Measurements from ENCODE around the gene PIGS.
"Not testable (repeated sequence)": the region's sequence is repeated elsewhere in the genome, so short reads cannot be mapped to it uniquely, and the experiment has no call there.

The PIGS gene

GRCh38 chr17:28524476-28525424 is 46.6 kb downstream of the PIGS start:
- in situ Hi-C loops (cut with MboI; ENCODE audit: low sequenced_read_pairs), result no loop called here
- Histone ChIP-seq H3K4me1 (peaks cover 4% of the 10 kb centered on the region), H3K9me3 (no peaks in the 10 kb centered on the region), H3K36me3 (replicated peaks) (no peaks in the 10 kb centered on the region), H3K4me3 (no peak overlapping the region), H3K27me3 (ENCODE audit: low read depth) (no peaks in the 10 kb centered on the region)
- DNase-seq (ENCODE audit: low spot score in 2 of 2), result peak; percentile 38 to 41

- Histone ChIP-seq H3K9me3 (no peaks in the 10 kb centered on the region), H3K36me3 (replicated peaks) (no peaks in the 10 kb centered on the region), H3K4me3 (no peak overlapping the region), H3K4me1 (peaks cover 4% of the 10 kb centered on the region), H3K27me3 (ENCODE audit: low read depth) (no peaks in the 10 kb centered on the region)
- DNase-seq (ENCODE audit: low spot score in 2 of 2), result no peak
- in situ Hi-C loops (cut with MboI; ENCODE audit: low sequenced_read_pairs), result no loop called here
Measured at GRCh38 chr17:28523876-28524275, 47.4 kb downstream of the PIGS start.

GRCh38 chr17:28523186-28523585 is 48.1 kb downstream of the PIGS start:
- Histone ChIP-seq H3K36me3 (replicated peaks) (no peaks in the 10 kb centered on the region), H3K4me3 (no peak overlapping the region), H3K27me3 (ENCODE audit: low read depth) (0 out of 2 replicates have a peak, but pooled peaks cover 6% of the 10 kb centered on the region), H3K4me1 (peaks cover 4% of the 10 kb centered on the region), H3K9me3 (no peaks in the 10 kb centered on the region)
- no peak for DNase-seq (ENCODE audit: low spot score in 2 of 2)
- in situ Hi-C loops (cut with MboI; ENCODE audit: low sequenced_read_pairs), result no loop called here

DNA sequence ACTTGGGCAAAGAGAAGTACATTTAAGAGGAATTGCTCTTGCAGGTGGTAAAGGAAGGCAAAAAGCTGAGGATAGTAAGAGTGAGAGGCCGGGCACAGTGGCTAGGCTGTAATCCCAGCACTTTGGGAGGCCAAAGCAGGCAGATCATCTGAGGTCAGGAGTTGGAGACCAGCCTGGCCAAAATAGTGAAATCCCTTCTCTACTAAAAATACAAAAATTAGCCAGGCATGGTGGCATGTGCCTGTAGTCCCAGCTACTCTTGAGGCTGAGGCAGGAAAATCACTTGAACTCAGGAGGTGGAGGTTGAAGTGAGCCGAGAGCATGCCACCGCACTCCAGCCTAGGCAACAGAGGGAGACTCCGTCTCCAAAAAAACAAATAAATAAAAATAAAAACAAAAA is 49.0 kb downstream of the PIGS start:
- H3K36me3 ChIP-seq (replicated peaks); H3K4me3 ChIP-seq; DNase-seq (ENCODE audit: low spot score in 2 of 2); H3K27me3 ChIP-seq (ENCODE audit: low read depth); H3K4me1 ChIP-seq; H3K9me3 ChIP-seq; in situ Hi-C loops (cut with MboI; ENCODE audit: low sequenced_read_pairs): not testable (repeated sequence)

DNA sequence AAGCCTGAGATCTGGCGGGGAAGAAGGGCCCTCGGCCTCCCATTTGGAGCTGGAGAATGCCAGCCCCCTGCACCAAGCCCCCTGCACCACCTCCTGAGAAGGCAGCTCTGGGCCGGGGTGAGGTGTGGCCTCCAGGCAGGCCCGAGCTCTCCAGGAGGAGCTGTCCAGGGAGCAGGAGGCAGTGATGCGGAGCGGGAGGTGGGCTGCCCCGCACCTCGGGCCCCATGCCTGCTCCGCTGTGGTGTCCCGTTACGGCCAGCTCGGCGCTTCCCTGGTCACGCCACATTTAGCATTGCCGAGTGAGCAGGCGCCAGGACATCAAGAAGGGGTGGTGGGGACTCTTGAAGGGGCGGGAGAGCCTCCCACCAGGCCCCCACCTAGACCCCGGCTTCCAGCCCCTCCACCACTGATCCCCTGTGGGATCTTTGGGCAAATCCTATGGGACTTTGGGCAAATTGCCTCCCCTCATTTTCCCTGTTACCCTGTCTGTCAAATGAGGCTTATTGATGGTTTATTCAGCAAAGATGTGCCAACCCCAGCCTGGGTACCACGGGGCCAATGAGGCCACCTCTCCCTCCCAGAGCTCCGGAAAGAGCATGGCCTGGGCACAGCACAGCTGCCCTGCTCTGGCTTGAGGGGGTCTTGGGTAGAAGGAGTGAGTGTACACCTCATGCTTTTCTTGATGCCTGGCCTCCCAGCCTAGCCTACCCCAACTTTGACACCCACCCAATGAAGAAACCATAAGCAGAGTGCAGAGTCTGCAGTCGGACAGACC is 49.8 kb downstream of the PIGS start:
- in situ Hi-C loops (cut with MboI; ENCODE audit: low sequenced_read_pairs), result no loop called here
- no peak for DNase-seq (ENCODE audit: low spot score in 2 of 2)
- H3K4me3 ChIP-seq, result no peak overlapping the region

DNA sequence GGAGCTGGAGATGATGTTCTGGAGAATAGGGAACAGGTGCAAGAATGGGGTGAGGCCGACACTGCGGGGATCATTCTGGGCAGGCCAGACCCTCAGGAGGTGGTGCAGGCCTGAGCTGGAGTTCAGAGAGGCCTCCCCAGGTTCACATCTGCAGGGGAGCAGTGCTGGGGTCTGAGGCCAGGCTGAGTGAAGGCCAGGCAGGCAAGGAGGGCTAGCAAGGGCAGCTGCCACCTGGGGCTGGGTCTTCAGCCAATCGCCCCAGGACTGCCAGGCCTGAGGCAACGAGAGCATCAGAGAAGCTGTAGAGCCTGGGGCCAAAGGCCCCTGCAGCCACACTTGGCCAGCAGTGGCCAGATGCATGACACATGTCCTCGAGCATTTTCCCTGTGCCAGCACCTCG is 50.6 kb downstream of the PIGS start:
- Histone ChIP-seq H3K36me3 (replicated peaks) (no peaks in the 10 kb centered on the region), H3K4me1 (peaks cover 4% of the 10 kb centered on the region), H3K4me3 (no peak overlapping the region), H3K9me3 (no peaks in the 10 kb centered on the region), H3K27me3 (ENCODE audit: low read depth) (0 out of 2 replicates have a peak, but pooled peaks cover 6% of the 10 kb centered on the region)
- no peak for DNase-seq (ENCODE audit: low spot score in 2 of 2)
- in situ Hi-C loops (cut with MboI; ENCODE audit: low sequenced_read_pairs), result no loop called here

More for the DNA sequence above, 49.8 kb downstream of the PIGS start:
- peaks cover 4% of the 10 kb centered on the region for H3K4me1 ChIP-seq
- H3K9me3 ChIP-seq, result no peaks in the 10 kb centered on the region
- H3K27me3 ChIP-seq (ENCODE audit: low read depth), result 0 out of 2 replicates have a peak, but pooled peaks cover 6% of the 10 kb centered on the region
- H3K36me3 ChIP-seq (replicated peaks), result no peaks in the 10 kb centered on the region

DNA sequence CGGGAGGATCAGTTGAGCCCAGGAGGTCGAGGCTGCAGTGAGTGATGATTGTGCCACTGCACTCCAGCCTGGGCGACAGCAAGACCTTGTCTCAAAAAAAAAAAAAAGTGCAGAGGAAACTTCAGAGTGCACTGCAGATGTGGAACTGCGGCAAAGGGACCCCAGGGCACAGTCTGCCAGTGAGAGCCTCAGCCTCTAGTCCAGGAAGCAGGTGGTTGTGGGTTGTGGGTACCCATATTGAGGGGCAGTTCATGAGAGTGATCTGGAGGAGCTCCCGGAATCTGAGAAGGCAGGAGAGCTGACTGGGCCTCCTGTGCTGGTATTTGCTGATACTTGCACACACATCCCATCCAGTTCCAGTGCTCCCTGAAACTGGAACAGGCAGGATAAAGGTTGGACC is 52.1 kb downstream of the PIGS start:
- Histone ChIP-seq H3K4me1 (no peaks in the 10 kb centered on the region), H3K27me3 (ENCODE audit: low read depth) (peaks cover 12% of the 10 kb centered on the region), H3K9me3 (no peaks in the 10 kb centered on the region), H3K36me3 (replicated peaks) (no peaks in the 10 kb centered on the region), H3K4me3 (no peak overlapping the region)
- DNase-seq (ENCODE audit: low spot score in 2 of 2), result no peak
- in situ Hi-C loops (cut with MboI; ENCODE audit: low sequenced_read_pairs), result loop anchor here (10.0 kb wide), 1 partner anchor 56 kb away; the partner anchor contains the start of genes ALDOC and PIGS

DNA sequence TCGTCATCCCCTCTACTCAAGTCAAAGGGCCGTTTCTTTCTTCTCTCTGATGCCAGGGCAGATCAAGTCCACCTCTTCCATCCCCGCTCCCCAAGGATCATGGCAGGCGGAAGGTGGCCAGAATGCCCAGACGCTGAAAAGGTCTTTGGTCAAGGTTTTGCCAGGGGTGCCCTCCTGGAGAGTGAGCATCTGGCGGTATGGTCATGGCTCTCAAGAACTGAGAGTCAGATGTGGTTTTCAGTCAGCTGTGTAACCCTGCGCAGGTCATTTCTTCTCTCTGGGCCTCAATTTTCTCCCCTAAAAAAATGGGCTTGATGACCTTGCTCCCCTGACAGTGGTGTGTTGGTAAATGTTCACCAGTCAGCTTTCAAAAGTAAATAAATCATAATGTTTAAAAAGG is 52.7 kb downstream of the PIGS start:
- Histone ChIP-seq H3K9me3 (no peaks in the 10 kb centered on the region), H3K36me3 (replicated peaks) (no peaks in the 10 kb centered on the region), H3K4me1 (no peaks in the 10 kb centered on the region), H3K4me3 (no peak overlapping the region), H3K27me3 (ENCODE audit: low read depth) (peaks cover 18% of the 10 kb centered on the region)
- in situ Hi-C loops (cut with MboI; ENCODE audit: low sequenced_read_pairs), result loop anchor here (10.0 kb wide), 1 partner anchor 56 kb away; the partner anchor contains the start of genes ALDOC and PIGS
- DNase-seq (ENCODE audit: low spot score in 2 of 2), result no peak

GRCh38 chr17:28518132-28518531 is 53.2 kb downstream of the PIGS start:
- no peaks in the 10 kb centered on the region for H3K36me3 ChIP-seq (replicated peaks)
- no peaks in the 10 kb centered on the region for H3K9me3 ChIP-seq
- no peak overlapping the region for H3K4me3 ChIP-seq
- peaks cover 21% of the 10 kb centered on the region for H3K27me3 ChIP-seq (ENCODE audit: low read depth)
- in situ Hi-C loops (cut with MboI; ENCODE audit: low sequenced_read_pairs), result loop anchor here (10.0 kb wide), 1 partner anchor 57 kb away; the partner anchor contains the start of genes ALDOC and PIGS
- no peaks in the 10 kb centered on the region for H3K4me1 ChIP-seq
- DNase-seq (ENCODE audit: low spot score in 2 of 2), result no peak

GRCh38 chr17:28515518-28515917 is 55.8 kb downstream of the PIGS start:
- no peaks in the 10 kb centered on the region for H3K4me1 ChIP-seq

GRCh38 chr17:28514561-28515002 is 56.7 kb downstream of the PIGS start:
- in situ Hi-C loops (cut with MboI; ENCODE audit: low sequenced_read_pairs), result loop anchor here (10.0 kb wide), 1 partner anchor 60 kb away; the partner anchor contains the start of genes ALDOC and PIGS
- DNase-seq (ENCODE audit: low spot score in 2 of 2), result no peak
- Histone ChIP-seq H3K27me3 (ENCODE audit: low read depth) (peaks cover 28% of the 10 kb centered on the region), H3K4me3 (no peak overlapping the region), H3K36me3 (replicated peaks) (no peaks in the 10 kb centered on the region), H3K4me1 (no peaks in the 10 kb centered on the region), H3K9me3 (no peaks in the 10 kb centered on the region)

More at GRCh38 chr17:28515518-28515917, 55.8 kb downstream of the PIGS start:
- no peaks in the 10 kb centered on the region for H3K36me3 ChIP-seq (replicated peaks)
- peaks cover 24% of the 10 kb centered on the region for H3K27me3 ChIP-seq (ENCODE audit: low read depth)
- no peak overlapping the region for H3K4me3 ChIP-seq
- no peaks in the 10 kb centered on the region for H3K9me3 ChIP-seq
- no peak for DNase-seq (ENCODE audit: low spot score in 2 of 2)
- in situ Hi-C loops (cut with MboI; ENCODE audit: low sequenced_read_pairs), result loop anchor here (10.0 kb wide), 1 partner anchor 59 kb away; the partner anchor contains the start of genes ALDOC and PIGS

- H3K27me3 ChIP-seq (ENCODE audit: low read depth), result peaks cover 29% of the 10 kb centered on the region
- no peak overlapping the region for H3K4me3 ChIP-seq
- no peaks in the 10 kb centered on the region for H3K4me1 ChIP-seq
- in situ Hi-C loops (cut with MboI; ENCODE audit: low sequenced_read_pairs), result loop anchor here (10.0 kb wide), 1 partner anchor 61 kb away; the partner anchor contains the start of genes ALDOC and PIGS
- H3K36me3 ChIP-seq (replicated peaks), result no peaks in the 10 kb centered on the region
- H3K9me3 ChIP-seq, result no peaks in the 10 kb centered on the region
- no peak for DNase-seq (ENCODE audit: low spot score in 2 of 2)
Measured at GRCh38 chr17:28513476-28513875, 57.8 kb downstream of the PIGS start.

DNA sequence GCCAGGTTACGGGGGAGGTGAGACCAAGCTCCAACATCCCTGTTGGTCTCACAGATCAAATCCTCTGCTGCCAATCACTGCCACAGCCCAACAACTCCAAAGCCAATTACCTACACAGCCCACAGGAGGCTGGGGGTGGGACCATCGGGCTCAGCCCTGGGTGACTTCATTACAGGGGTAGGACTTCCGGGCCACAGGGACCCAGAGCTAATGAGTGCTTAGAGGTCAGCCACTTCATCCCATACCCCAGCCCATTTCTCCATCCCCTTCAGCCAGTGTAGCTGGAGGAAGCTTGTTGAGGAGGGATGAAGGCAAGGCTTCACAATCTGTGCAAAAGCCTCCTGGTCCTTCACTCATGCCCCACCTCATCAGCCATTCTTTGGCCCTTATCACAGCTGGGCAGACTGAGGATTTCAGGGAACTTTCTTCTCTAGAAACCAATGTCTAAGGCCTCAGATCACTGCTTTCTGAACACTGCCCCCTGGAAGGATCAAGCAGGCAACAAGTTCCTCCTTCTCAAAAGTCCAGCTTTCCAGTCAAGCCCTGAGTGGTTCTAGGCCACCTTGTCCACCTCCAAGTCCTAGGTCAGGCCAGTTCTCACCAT is 59.4 kb downstream of the PIGS start:
- no peaks in the 10 kb centered on the region for H3K36me3 ChIP-seq (replicated peaks)
- H3K4me3 ChIP-seq, result no peak overlapping the region
- peaks cover 31% of the 10 kb centered on the region for H3K27me3 ChIP-seq (ENCODE audit: low read depth)
- H3K9me3 ChIP-seq, result no peaks in the 10 kb centered on the region
- in situ Hi-C loops (cut with MboI; ENCODE audit: low sequenced_read_pairs), result loop anchor here (10.0 kb wide), 1 partner anchor 63 kb away; the partner anchor contains the start of genes ALDOC and PIGS
- H3K4me1 ChIP-seq, result no peaks in the 10 kb centered on the region
- DNase-seq (ENCODE audit: low spot score in 2 of 2), result no peak
